GM23338 (cell line): ENCODE results near the gene DDI2. TPM values are rescaled to one million over a fixed set of nuclear protein-coding genes. Genes with fewer than 3 reads are reported as not detected.

Experiments used
- ATAC-seq: fragments of 200-7000 bp; cut with Tn5 transposase; 3 replicates; pipeline ENCODE4 v1.9.1; 2020
- DNase-seq: peaks from one replicate; pipeline ENCODE4 v3.0.0-alpha.2; 2015; ENCODE audit warnings: low spot score
- H2AFZ ChIP-seq: fragments of 200-600 bp; sonication (generic); 2 replicates; pipeline ENCODE4 v1.8.0; 2016; ENCODE audit warnings: antibody characterized with exemption, mild to moderate bottlenecking, moderate library complexity
- H3F3A ChIP-seq: fragments of 200-600 bp; sonication (generic); replicated peaks from 2 replicates; pipeline ENCODE4 v1.8.0; 2017; ENCODE audit warnings: antibody characterized with exemption, mixed run types, low read depth
- H3K27ac ChIP-seq: fragments of 200-600 bp; sonication (generic); 2 replicates; pipeline ENCODE4 v1.6.1; 2016; ENCODE audit warnings: low read depth
- H3K27me3 ChIP-seq: fragments of 200-600 bp; sonication (generic); 2 replicates; pipeline ENCODE4 v1.8.0; 2016; ENCODE audit warnings: mild to moderate bottlenecking, mixed run types, moderate library complexity; ENCODE audit not compliant: insufficient read depth
- H3K36me3 ChIP-seq: fragments of 200-600 bp; sonication (generic); 2 replicates; pipeline ENCODE4 v1.8.0; 2016; ENCODE audit warnings: mild to moderate bottlenecking; ENCODE audit not compliant: insufficient read depth
- H3K4me1 ChIP-seq: fragments of 200-600 bp; sonication (generic); 2 replicates; pipeline ENCODE4 v1.8.0; 2016; ENCODE audit warnings: mild to moderate bottlenecking, moderate library complexity; ENCODE audit not compliant: insufficient read depth
- H3K4me2 ChIP-seq: fragments of 200-600 bp; sonication (generic); 2 replicates; pipeline ENCODE4 v1.7.1; 2017; ENCODE audit warnings: mixed run types
- H3K4me3 ChIP-seq: fragments of 200-600 bp; sonication (generic); 2 replicates; pipeline ENCODE4 v1.6.1; 2016; ENCODE audit warnings: mixed run types
- H3K79me2 ChIP-seq: fragments of 200-600 bp; sonication (generic); replicated peaks from 2 replicates; pipeline ENCODE4 v1.8.0; 2017; ENCODE audit warnings: mild to moderate bottlenecking; ENCODE audit not compliant: insufficient read depth
- H3K9me2 ChIP-seq: fragments of 200-600 bp; sonication (generic); 2 replicates; pipeline ENCODE4 v1.8.0; 2017; ENCODE audit not compliant: insufficient read depth
- H4K20me1 ChIP-seq: fragments of 200-600 bp; sonication (generic); replicated peaks from 2 replicates; pipeline ENCODE4 v1.8.0; 2017; ENCODE audit warnings: mild to moderate bottlenecking; ENCODE audit not compliant: insufficient read depth
- H3K27ac Mint-ChIP-seq: 2 replicates; pipeline ENCODE4 v1.8.0; 2020; ENCODE audit warnings: inconsistent platforms, mild to moderate bottlenecking, moderate library complexity, mixed read lengths
- H3K27me3 Mint-ChIP-seq: 3 replicates; pipeline ENCODE4 v1.8.0; 2022; ENCODE audit warnings: low read depth, mild to moderate bottlenecking, moderate library complexity, mixed read lengths, inconsistent platforms; ENCODE audit not compliant: insufficient read depth, poor library complexity
- H3K36me3 Mint-ChIP-seq: 3 replicates; pipeline ENCODE4 v1.8.0; 2021; ENCODE audit warnings: low read depth, mild to moderate bottlenecking, inconsistent platforms, moderate library complexity, mixed read lengths
- H3K4me1 Mint-ChIP-seq: 3 replicates; pipeline ENCODE4 v1.8.0; 2020; ENCODE audit warnings: mild to moderate bottlenecking, inconsistent platforms, mixed read lengths
- H3K4me3 Mint-ChIP-seq: 3 replicates; pipeline ENCODE4 v1.8.0; 2021; ENCODE audit warnings: moderate library complexity, mild to moderate bottlenecking, inconsistent platforms, mixed read lengths
- H3K9me3 Mint-ChIP-seq: 3 replicates; pipeline ENCODE4 v1.8.0; 2020; ENCODE audit warnings: moderate library complexity, mild to moderate bottlenecking, inconsistent platforms, mixed read lengths
- CREB1 ChIP-seq: fragments of 250-450 bp; sonication (Bioruptor Pico); IDR thresholded peaks from 2 replicates; pipeline ENCODE4 v1.5.0; 2020; ENCODE audit warnings: low read depth, mild to moderate bottlenecking, moderate library complexity
- CTCF ChIP-seq, 2 experiments: fragments of 200-600 bp in 1 of 2; sonication (generic) in 1 of 2; conservative IDR thresholded peaks; 2 replicates each; pipeline versions ENCODE4 v1.5.1 to v1.6.1; 2016 to 2017; ENCODE audit warnings: antibody characterized with exemption in 2 of 2, low read depth in 2 of 2, mild to moderate bottlenecking in 2 of 2, moderate library complexity in 1 of 2
- ETS1 ChIP-seq: IDR thresholded peaks from 2 replicates; pipeline ENCODE4 v1.6.1; 2016; ENCODE audit warnings: antibody characterized with exemption
- EZH2 ChIP-seq: fragments of 200-600 bp; sonication (generic); IDR thresholded peaks from one replicate; pipeline ENCODE4 v1.8.0; 2017; ENCODE audit warnings: antibody characterized with exemption, mild to moderate bottlenecking, low read depth; ENCODE audit not compliant: unreplicated experiment
- EZH2phosphoT487 ChIP-seq: fragments of 200-600 bp; sonication (generic); IDR thresholded peaks from one replicate; pipeline ENCODE4 v1.8.1; 2018; ENCODE audit warnings: antibody characterized with exemption; ENCODE audit not compliant: unreplicated experiment
- JUNB ChIP-seq: IDR thresholded peaks from one replicate; pipeline ENCODE4 v1.6.1; 2016; ENCODE audit warnings: antibody characterized with exemption; ENCODE audit not compliant: unreplicated experiment
- NANOG ChIP-seq: IDR thresholded peaks from 2 replicates; pipeline ENCODE4 v1.6.1; 2016; ENCODE audit warnings: antibody characterized with exemption, borderline replicate concordance
- POLR2AphosphoS5 ChIP-seq: IDR thresholded peaks from 2 replicates; pipeline ENCODE4 v1.6.1; 2016; ENCODE audit warnings: antibody characterized with exemption, low read depth
- REST ChIP-seq: IDR thresholded peaks from one replicate; pipeline ENCODE4 v1.6.1; 2018; ENCODE audit warnings: antibody characterized with exemption; ENCODE audit not compliant: unreplicated experiment
- STAT1 ChIP-seq: IDR thresholded peaks from one replicate; pipeline ENCODE4 v1.6.1; 2016; ENCODE audit warnings: antibody characterized with exemption; ENCODE audit not compliant: unreplicated experiment
- ZNF114 ChIP-seq: fragments of 250-450 bp; sonication (Bioruptor Pico); IDR thresholded peaks from 2 replicates; pipeline ENCODE4 v1.5.0; 2020; ENCODE audit warnings: mild to moderate bottlenecking, moderate library complexity
- ZNF331 ChIP-seq: fragments of 250-450 bp; sonication (Bioruptor Pico); IDR thresholded peaks from 2 replicates; pipeline ENCODE4 v1.5.0; 2020; ENCODE audit warnings: low read depth, mild to moderate bottlenecking, moderate library complexity
- ZNF462 ChIP-seq: fragments of 250-450 bp; sonication (Bioruptor Pico); IDR thresholded peaks from 2 replicates; pipeline ENCODE4 v1.5.0; 2020; ENCODE audit warnings: mild to moderate bottlenecking, moderate library complexity
- polyA plus RNA-seq: library from polyadenylated mRNA; unstranded; fragments of >200 nt; fragmentation: Nextera tagmentation; extraction: Ambion mirVana; gene quantifications from 2 replicates; pipeline ENCODE4 v1.2.1, GENCODE V29; 2016
- total RNA-seq: library from RNA; depleted of rRNA; stranded (reverse); fragments of >200 nt; shearing (Covaris generic); gene quantifications from 2 replicates; pipeline ENCODE4 v1.2.3, GENCODE V29; 2014

DDI2 gene
- total and polyA plus RNA-seq, 2 experiments from 2014 or later, result 8.0 to 43.3 TPM

GRCh38 chr1:15636436-15636835 lies 19.2 kb downstream of the DDI2 start:
- Histone ChIP-seq H3F3A (peaks cover 26% of the 10 kb centered on the region; the same call in 1 of the 2 replicates), H3K27me3 (no peaks in the 10 kb centered on the region), H3K4me3 (no peak overlapping the region), H2AFZ (no peak overlapping the region), H3K36me3 (peaks cover 71% of the 10 kb centered on the region), H3K4me2 (no peak overlapping the region), H3K79me2 (peaks cover 14% of the 10 kb centered on the region; the same call in 1 of the 2 replicates), H3K4me1 (no peaks in the 10 kb centered on the region), H4K20me1 (peaks cover 16% of the 10 kb centered on the region), H3K27ac (no peak overlapping the region), H3K9me2 (no peaks in the 10 kb centered on the region)
- ATAC-seq, result no peak
- no peaks in the 10 kb centered on the region for H3K4me1 Mint-ChIP-seq
- DNase-seq, result no peak
- H3K27ac Mint-ChIP-seq, result no peak overlapping the region
- peaks cover 83% of the 10 kb centered on the region for H3K36me3 Mint-ChIP-seq
- peaks cover 2% of the 10 kb centered on the region for H3K27me3 Mint-ChIP-seq
- TF ChIP-seq EZH2, result no peak
- TF ChIP-seq CTCF (conservative IDR thresholded peaks at IDR 0.05; ENCODE audit: low read depth in 2 of 2), result no peak
- no peak for TF ChIP-seq POLR2AphosphoS5
- TF ChIP-seq JUNB, result no peak
- no peak for TF ChIP-seq CREB1
- no peak for TF ChIP-seq ZNF462 (CRISPR knock-in tag)
- no peak for TF ChIP-seq REST
- no peak for TF ChIP-seq EZH2phosphoT487
- no peak for TF ChIP-seq STAT1
- no peak for TF ChIP-seq ZNF114 (CRISPR knock-in tag)
- no peak for TF ChIP-seq NANOG
- no peak for TF ChIP-seq ZNF331 (CRISPR knock-in tag)
- TF ChIP-seq ETS1, result no peak
- no peak overlapping the region for H3K4me3 Mint-ChIP-seq
- H3K9me3 Mint-ChIP-seq, result no peaks in the 10 kb centered on the region
